HG03066 (cell line): ENCODE data around the gene HLA-G.
"Not testable (repeated sequence)": the region's sequence is repeated elsewhere in the genome, so short reads cannot be mapped to it uniquely, and the experiment has no call there.

Source experiments
- ATAC-seq: cut with Tn5 transposase; IDR thresholded peaks from one replicate; pipeline ENCODE4 v1.9.1; 2021; ENCODE audit warnings: low read depth; ENCODE audit not compliant: unreplicated experiment

The HLA-G gene

DNA sequence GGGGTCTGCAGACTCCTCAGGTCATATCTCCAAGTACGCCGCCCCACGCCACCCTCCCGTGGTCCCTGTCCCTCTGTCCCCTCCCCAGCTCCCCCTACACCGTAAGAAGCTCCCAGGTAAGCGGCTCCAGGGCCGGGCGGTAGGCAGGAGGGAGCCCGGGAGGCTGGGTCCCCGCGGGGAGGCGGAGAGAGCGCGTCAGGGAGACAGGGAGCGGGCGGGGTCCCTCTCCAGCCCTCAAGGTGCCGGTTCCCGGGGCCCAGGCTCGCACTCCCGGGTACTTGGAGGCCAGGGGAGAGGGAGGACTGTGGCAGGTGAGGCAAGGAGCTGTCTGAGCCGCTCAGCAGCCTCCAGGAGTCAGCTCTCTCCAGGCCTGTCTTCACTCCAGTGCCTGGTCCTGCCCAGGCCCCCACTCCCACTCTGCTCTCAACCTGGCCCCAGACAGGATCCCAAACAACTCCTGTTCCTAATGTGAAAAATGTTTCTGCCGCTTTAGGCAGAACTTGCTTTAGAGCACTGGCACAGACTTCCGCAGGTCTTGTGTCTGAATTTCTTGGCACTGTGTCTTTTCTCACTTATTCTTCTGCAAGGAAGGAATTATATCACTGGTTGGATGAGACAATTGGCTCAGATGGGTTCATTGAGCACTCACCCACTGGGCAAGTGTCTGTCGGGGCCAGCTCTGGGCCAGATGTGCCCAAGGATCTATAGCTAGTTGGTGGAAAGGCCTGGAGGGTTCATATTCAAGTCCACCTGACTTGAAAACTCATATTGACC, 36.6 kb downstream of the HLA-G start:
- ATAC-seq = no peak

DNA sequence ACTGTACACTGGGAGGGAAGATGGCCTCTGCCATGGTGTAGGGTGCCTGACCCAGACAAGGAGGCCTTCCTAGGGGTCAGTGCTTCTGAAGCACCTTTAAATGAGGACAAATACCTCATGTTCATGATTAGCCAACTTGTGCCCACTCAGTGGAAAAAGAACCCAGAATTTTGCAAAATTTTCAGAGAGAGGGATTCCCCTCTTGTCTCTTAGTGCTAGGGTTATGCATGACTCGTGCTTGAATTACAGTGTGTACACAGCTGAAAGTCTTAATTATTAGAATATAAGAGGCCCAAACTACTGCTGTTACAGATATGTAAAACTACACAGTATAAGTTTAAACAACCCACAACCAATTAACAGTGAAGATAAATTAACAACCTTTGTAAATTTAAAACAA, 38.0 kb downstream of the HLA-G start:
- ATAC-seq = no peak

GRCh38 chr6:29870104-29870503, 42.5 kb downstream of the HLA-G start:
- no peak for ATAC-seq

DNA sequence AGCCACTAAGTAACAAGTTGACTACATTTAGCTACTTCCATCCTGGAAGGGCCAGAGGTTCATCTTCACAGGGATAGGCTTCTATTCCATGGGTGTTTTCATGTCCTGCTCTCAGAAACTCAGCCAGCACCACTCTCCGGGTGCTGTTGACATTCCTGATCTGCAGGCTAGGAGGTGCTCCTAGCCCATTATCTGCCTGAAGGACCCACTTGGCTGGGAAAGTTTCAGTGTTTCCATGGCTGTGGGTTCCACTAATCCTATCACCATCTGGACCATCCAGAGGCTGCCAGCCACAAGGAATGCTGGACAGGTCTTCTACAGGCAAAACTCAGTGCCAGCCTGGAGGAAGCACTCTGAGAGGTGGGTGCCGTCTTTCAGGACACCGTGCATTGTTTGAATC, 45.2 kb downstream of the HLA-G start:
- no peak for ATAC-seq

- no peak for ATAC-seq
Observed at GRCh38 chr6:29875257-29875656, 47.6 kb downstream of the HLA-G start.

DNA sequence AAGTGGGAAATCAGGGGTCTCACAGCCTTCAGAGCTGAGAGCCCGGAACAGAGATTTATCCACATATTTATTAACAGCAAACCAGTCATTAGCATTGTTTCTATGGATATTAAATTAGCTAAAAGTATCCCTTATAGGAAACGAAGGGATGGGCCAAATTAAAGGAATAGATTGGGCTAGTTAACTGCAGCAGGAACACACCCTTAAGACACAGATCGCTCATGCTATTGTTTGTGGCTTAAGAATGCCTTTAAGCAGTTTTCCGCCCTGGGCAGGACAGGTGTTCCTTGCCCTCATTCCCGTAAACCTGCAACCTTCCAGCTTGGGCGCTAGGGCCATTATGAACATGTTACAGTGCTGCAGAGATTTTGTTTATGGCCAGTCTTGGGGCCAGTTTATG, 48.1 kb downstream of the HLA-G start:
- ATAC-seq = not testable (repeated sequence)
